ENCODE data around the gene FARP1. TPM values are rescaled to one million over a fixed set of nuclear protein-coding genes. Genes with fewer than 3 reads are reported as not detected.

Gene FARP1
- polyA plus RNA-seq, 1 of the 3 experiments (the other 2 are of a cell fraction), result 12.0 TPM

DNA sequence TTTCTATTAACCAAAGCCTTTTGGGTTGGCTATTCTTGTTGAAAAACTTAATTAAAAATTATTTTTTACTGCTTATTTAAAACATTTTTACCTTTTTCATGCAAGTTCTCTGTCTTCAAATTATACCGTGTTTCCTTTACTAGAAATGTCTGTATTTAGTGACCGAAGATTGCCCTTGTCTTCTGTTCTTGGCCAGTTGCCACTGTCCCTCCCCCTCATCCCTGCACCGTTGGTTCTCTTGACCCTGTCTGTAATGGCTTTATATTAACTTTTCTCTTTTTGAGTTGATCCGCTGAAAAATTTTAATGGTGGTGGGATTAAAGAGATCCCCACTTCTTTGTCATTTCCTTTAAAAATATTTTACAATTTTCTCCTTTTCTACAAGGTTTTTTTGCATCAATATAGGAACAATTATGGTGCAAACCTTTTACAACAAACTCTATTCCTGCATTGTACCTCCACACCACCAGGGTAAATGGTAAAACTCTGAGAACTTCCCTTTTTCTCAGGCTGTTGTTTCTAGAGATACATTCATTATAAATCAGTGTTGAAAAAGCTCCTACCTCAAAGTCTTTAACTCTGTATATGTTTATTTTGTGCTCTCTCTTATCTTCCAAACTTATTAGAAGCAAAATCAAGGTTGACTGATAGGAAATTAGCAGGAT lies 47.1 kb downstream of the FARP1 start:
- peak; percentile 52 for DNase-seq
- H3K79me2 ChIP-seq (ENCODE audit: insufficient read depth), result peaks cover 73% of the 10 kb centered on the region

DNA sequence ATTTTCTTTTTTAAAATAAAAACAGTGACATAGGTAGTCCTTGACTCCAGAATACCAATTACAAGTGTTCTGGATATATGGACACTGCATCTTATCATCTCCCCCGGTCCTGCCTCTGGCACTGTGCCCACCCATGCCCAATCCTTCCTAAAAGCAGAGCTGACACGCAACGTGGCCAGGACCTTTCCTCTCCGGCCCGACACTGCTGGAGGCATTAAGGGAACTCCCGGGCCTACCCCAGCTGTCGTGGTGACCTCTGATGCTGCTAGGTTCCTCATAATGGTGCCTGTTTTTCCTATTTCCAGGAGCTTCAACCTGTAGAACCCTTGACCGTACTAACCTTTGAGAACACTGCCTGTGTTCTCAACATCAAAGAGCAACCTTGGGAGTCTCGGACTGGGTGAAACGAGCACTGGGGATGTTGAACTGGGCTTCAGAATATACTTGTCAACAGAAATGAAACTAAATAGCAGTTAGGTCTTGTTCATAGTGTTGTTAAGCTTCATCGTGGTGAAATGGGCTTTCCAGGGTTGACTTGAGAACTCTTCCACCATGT lies 48.1 kb downstream of the FARP1 start:
- Histone ChIP-seq H2AFZ (ENCODE audit: low read depth) (no peak overlapping the region), H3K9me2 (no peaks in the 10 kb centered on the region), H3K4me2 (no peak overlapping the region), H3F3A (replicated peaks; ENCODE audit: insufficient read depth) (no peaks in the 10 kb centered on the region), H3K27me3 (ENCODE audit: insufficient read depth) (no peaks in the 10 kb centered on the region), H3K9me3 (no peaks in the 10 kb centered on the region), H4K20me1 (ENCODE audit: insufficient read depth) (no peaks in the 10 kb centered on the region), H3K27ac (ENCODE audit: low read depth in 2 of 2, low read length in 1 of 2) (no peak overlapping the region), H3K4me1 (ENCODE audit: control insufficient read depth in 1 of 2, insufficient read depth in 2 of 2, low read depth in 1 of 2, low read length in 1 of 2) (peaks cover 6 to 22% of the 10 kb centered on the region in 2 experiments; a peak in 3 of 4 replicates), H3K79me2 (ENCODE audit: insufficient read depth) (peaks cover 68% of the 10 kb centered on the region), H3K36me3 (replicated peaks in 1 of 2; ENCODE audit: control insufficient read depth in 1 of 2, insufficient read depth in 2 of 2, low read length in 1 of 2) (no peaks in the 10 kb centered on the region), H3K9ac (no peak overlapping the region), H3K4me3 (ENCODE audit: low read depth in 2 of 2, low read length in 1 of 2) (no peak overlapping the region)
- DNase-seq, result no peak
- POLR2A ChIA-PET, result no interaction called here
- TF ChIP-seq, protein P1, sequence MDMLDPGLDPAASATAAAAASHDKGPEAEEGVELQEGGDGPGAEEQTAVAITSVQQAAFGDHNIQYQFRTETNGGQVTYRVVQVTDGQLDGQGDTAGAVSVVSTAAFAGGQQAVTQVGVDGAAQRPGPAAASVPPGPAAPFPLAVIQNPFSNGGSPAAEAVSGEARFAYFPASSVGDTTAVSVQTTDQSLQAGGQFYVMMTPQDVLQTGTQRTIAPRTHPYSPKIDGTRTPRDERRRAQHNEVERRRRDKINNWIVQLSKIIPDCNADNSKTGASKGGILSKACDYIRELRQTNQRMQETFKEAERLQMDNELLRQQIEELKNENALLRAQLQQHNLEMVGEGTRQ (IDR thresholded peaks at IDR 0.05; ENCODE audit: borderline replicate concordance, low read depth, low read length), result no peak
- TF ChIP-seq CHD2 (IDR thresholded peaks at IDR 0.05; ENCODE audit: low read length, partially characterized antibody), result no peak
- TF ChIP-seq, protein P2, sequence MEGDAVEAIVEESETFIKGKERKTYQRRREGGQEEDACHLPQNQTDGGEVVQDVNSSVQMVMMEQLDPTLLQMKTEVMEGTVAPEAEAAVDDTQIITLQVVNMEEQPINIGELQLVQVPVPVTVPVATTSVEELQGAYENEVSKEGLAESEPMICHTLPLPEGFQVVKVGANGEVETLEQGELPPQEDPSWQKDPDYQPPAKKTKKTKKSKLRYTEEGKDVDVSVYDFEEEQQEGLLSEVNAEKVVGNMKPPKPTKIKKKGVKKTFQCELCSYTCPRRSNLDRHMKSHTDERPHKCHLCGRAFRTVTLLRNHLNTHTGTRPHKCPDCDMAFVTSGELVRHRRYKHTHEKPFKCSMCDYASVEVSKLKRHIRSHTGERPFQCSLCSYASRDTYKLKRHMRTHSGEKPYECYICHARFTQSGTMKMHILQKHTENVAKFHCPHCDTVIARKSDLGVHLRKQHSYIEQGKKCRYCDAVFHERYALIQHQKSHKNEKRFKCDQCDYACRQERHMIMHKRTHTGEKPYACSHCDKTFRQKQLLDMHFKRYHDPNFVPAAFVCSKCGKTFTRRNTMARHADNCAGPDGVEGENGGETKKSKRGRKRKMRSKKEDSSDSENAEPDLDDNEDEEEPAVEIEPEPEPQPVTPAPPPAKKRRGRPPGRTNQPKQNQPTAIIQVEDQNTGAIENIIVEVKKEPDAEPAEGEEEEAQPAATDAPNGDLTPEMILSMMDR (IDR thresholded peaks at IDR 0.05), result no peak
- no peak for TF ChIP-seq TCF12 (IDR thresholded peaks at IDR 0.05)
- TF ChIP-seq YY1 (IDR thresholded peaks at IDR 0.05; ENCODE audit: low read depth), result no peak
- TF ChIP-seq RCOR1 (IDR thresholded peaks at IDR 0.05; ENCODE audit: low read length), result no peak
- no peak for TF ChIP-seq SIN3A (IDR thresholded peaks at IDR 0.05; ENCODE audit: borderline replicate concordance, low read depth, low read length)
- TF ChIP-seq GATA2 (CRISPR knock-in tag; IDR thresholded peaks at IDR 0.05), result no peak
- 93% methylated on average over 11 of the region's 11 CpGs for WGBS (ENCODE audit: low lambda C conversion rate)
- CTCF ChIA-PET, result no interaction called here

More for the DNA sequence above, 47.1 kb downstream of the FARP1 start:
- ChIA-PET POLR2A (no interaction called here), CTCF (interaction anchor here (1.0 to 1.3 kb wide), 2 partner anchors 25 to 71 kb away, joined by 3 read pairs; no protein-coding TSS in a partner anchor)
- Histone ChIP-seq H4K20me1 (ENCODE audit: insufficient read depth) (peaks cover 4% of the 10 kb centered on the region; the same call in 1 of the 2 replicates), H3K4me3 (ENCODE audit: low read depth in 2 of 2, low read length in 1 of 2) (no peak overlapping the region), H3K4me2 (no peak overlapping the region), H3F3A (replicated peaks; ENCODE audit: insufficient read depth) (no peaks in the 10 kb centered on the region), H3K9ac (no peak overlapping the region), H3K36me3 (replicated peaks in 1 of 2; ENCODE audit: control insufficient read depth in 1 of 2, insufficient read depth in 2 of 2, low read length in 1 of 2) (no peaks in the 10 kb centered on the region), H2AFZ (ENCODE audit: low read depth) (no peak overlapping the region), H3K9me3 (no peaks in the 10 kb centered on the region), H3K27ac (ENCODE audit: low read depth in 2 of 2, low read length in 1 of 2) (peak overlapping the region in 1 of 2 experiments; percentile 8; a peak in 1 of 4 replicates), H3K9me2 (no peaks in the 10 kb centered on the region), H3K4me1 (ENCODE audit: control insufficient read depth in 1 of 2, insufficient read depth in 2 of 2, low read depth in 1 of 2, low read length in 1 of 2) (peaks cover 6 to 22% of the 10 kb centered on the region in 2 experiments; a peak in 3 of 4 replicates), H3K27me3 (ENCODE audit: insufficient read depth) (no peaks in the 10 kb centered on the region)
- 44% methylated on average over 4 of the region's 4 CpGs for WGBS (ENCODE audit: low lambda C conversion rate)
- TF ChIP-seq POLR2AphosphoS5 (IDR thresholded peaks at IDR 0.05; ENCODE audit: low read depth, low read length), result no peak
- no peak for TF ChIP-seq ELF1 (IDR thresholded peaks at IDR 0.05)
- TF ChIP-seq SMC3 (IDR thresholded peaks at IDR 0.05; ENCODE audit: low read depth, low read length), result no peak
- TF ChIP-seq, protein P3, sequence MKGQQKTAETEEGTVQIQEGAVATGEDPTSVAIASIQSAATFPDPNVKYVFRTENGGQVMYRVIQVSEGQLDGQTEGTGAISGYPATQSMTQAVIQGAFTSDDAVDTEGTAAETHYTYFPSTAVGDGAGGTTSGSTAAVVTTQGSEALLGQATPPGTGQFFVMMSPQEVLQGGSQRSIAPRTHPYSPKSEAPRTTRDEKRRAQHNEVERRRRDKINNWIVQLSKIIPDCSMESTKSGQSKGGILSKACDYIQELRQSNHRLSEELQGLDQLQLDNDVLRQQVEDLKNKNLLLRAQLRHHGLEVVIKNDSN (IDR thresholded peaks at IDR 0.05; ENCODE audit: borderline replicate concordance, low read depth), result no peak
- no peak for TF ChIP-seq RCOR1 (IDR thresholded peaks at IDR 0.05; ENCODE audit: low read length)
- TF ChIP-seq RFX5 (IDR thresholded peaks at IDR 0.05; ENCODE audit: low read length), result no peak
- peak; percentile 22; the same call in 1 of the 2 replicates for TF ChIP-seq NFIC (IDR thresholded peaks at IDR 0.05; ENCODE audit: borderline replicate concordance)
- no peak for TF ChIP-seq EZH2phosphoT487 (IDR thresholded peaks at IDR 0.05; ENCODE audit: borderline replicate concordance, low read depth)
